MM.1S (cell line): ENCODE measurements around the gene PRUNE2.

Experiments used
- CTCF ChIP-seq: fragments of 300-600 bp; sonication (generic); IDR thresholded peaks from 2 replicates; pipeline ENCODE4 v1.5.1; 2016; ENCODE audit warnings: antibody characterized with exemption, low read length, mixed read lengths
- EZH2 ChIP-seq: fragments of 300-600 bp; sonication (generic); optimal IDR thresholded peaks from 2 replicates; pipeline ENCODE3; 2017; ENCODE audit warnings: low read depth, mild to moderate bottlenecking, antibody characterized with exemption, low read length, mixed read lengths
- EZH2phosphoT487 ChIP-seq: fragments of 300-600 bp; sonication (generic); IDR thresholded peaks from 2 replicates; pipeline ENCODE4 v1.6.1; 2018; ENCODE audit warnings: antibody characterized with exemption, low read length

- TF ChIP-seq EZH2, result no peak
- TF ChIP-seq EZH2phosphoT487, result no peak
- no peak for TF ChIP-seq CTCF
Observed at GRCh38 chr9:76737154-76737902, 168.6 kb downstream of the PRUNE2 start.
